ENCODE data around the gene TMEM135.

GRCh38 chr11:87120937-87121336, 83.2 kb downstream of the TMEM135 start:
- TF ChIP-seq ZNF274 (IDR thresholded peaks at IDR 0.05; ENCODE audit: low read depth, low read length) (no peak), YY1 (IDR thresholded peaks at IDR 0.05; ENCODE audit: insufficient read depth, insufficient read length) (no peak)

Measured in NT2/D1 (cell line).